Measurements from ENCODE around the gene DLG2.
"Not testable (repeated sequence)": the region's sequence is repeated elsewhere in the genome, so short reads cannot be mapped to it uniquely, and the experiment has no call there.

Gene DLG2

DNA sequence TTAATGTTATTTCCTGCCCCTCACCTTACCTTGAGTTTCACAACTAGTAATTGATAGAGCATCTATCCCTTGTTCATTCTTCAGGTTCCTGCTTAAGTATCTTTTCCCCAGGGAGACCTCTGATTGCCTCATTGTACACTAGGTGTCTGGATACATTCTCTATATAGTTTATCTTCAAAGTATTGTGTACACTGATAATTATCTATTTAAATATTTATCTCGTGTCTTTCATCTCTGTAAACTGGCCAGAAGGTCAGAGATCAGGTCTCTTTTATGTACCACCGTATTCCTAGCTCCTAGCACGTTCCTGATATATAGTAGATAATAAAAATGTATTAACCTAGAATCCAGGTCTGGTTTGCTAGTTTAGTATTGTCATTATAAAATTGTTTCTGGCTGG is 7.6 kb upstream of the DLG2 start:
- DNase-seq: no peak

DNA sequence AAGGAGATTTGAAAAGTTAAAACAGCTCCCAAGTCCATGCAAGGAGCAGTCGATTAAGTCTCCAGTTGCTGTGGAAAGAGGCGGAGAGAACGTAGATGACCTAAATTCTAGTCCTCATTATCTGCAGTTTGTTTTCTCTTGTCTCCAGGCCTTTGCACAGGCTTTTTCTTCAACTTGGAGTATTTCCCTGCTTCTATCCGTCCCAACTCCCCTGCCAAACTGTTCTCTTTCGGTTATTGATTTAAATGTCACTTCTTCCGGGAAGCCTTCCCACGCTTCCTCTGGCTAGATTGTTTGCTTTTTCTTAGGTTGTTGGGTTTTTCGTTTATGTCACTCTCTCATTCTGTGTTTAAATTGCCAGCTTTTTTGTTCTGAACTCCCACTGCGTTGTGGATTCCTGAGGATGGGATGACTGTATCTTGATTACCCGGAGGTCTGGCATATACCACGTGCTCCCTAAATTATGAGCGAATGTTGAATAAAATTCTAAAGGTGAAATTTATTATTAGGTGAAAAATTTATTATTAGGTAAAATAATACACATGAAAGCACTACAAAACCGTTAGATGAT is 1.7 kb upstream of the DLG2 start:
- DNase-seq: peak; percentile 32

DNA sequence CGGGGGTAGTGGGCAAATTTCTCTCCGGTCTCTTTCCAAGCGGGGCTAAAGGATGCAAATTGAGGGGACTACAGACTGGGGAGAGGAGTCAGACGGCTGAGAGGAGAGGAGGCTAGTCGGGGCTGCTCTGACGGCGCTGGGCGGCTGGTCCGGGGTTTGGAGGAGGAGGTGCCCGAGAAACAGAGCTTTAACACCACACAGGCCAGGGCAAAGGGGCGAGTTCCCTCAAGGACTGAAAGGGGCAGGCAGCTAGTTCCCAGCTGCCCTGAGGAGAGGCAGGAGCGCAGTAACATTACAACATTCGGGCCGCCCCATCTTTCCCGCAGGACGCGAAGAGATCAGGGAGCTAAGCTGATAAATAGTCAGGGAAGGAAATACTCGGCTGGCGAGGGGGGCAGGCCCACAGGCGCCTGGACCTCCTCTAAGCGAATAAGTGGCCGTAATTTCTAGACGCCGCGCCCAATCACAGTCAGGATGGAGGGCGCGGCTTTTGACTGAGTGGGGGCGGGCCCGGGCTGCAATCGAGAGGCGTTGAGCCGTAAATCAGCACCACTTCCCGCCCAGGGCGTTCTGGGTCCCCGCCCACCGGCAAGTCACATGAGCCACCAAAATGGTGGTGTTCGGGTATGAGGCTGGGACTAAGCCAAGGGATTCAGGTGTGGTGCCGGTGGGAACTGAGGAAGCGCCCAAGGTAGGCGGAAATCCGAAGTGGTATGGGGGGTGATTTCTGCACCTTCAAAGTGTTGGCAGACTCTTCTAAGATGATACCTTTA is 1.0 kb upstream of the DLG2 start, which contains the start of gene TMEM126B:
Gene TMEM126B (plus strand): TSS at position 596 of the 773 bp plus-strand sequence. CDS start 15 bp downstream, at position 611.
- DNase-seq: peak; percentile 97

DNA sequence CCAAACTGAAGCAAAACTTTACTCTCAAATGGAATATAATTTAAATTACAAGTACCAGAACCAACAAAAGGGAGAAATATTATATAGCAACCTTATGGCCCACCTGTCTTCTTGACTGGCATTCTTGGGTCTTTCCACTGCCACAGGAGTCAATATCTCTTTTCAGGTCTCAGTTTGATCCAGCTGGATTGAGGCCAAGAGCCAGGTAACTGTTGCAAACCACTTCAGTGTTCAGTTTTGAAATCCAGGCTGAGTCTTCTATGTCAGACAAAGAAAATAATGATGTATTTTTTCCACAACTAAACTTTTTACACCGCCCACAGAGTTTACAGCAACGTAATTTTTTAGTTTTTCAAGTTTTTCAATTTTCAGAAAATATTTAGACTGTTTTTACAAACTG is 648 bp downstream of the DLG2 start:
- DNase-seq: no peak

DNA sequence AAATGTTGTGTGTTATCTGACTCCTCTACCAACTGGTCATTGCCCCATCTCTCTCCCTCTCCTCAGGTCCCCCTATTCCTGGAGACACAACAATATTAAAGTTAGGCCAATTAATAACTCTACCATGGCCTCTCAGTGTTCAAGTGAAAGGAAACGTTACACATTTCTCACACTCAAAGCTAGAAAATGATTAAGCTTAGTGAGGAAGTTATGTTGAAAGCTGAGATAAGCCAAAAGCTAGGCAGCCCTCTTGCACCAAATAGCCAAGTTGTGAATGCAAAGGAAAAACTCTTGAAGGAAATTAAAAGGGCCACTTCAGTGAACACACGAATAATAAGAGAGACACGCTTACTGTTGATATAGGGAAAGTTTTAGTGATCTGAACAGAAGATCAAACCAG is 6.9 kb downstream of the DLG2 start:
- no peak for DNase-seq

DNA sequence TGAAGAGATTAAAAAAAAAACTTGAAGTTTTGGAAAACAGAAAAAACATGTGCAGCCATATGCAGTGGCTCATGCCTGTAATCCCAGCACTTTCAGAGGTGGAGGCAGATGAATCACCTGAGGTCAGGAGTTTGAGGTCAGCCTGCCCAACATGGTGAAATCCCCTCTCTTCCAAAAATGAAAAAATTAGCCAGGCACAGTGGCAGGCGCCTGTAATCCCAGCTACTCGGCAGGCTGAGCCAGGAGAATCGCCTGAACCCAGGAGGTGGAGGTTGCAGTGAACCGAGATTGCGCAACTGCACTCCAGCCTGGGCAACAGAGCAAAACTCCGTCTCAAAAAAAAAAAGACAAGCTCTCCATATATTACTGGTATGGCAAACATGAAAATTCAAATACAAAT is 7.6 kb downstream of the DLG2 start:
- no peak for DNase-seq

DNA sequence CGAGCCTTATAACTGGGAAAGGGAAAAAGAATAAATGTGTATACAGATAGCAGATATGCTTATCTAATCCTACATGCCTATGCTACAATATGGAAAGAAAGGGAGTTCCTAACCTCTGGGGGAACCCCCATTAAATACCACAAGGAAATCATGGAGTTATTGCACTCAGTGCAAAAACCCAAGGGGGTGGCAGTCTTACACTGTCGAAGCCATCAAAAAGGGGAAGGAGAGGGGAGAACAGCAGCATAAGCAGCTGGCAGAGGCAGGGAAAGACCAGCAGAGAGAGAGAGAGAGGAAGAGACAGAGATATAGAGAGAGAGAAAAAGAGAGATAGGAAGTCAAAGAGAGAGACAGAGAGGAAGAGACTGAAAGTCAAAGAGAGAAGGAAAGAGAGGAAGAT is 15.5 kb downstream of the DLG2 start:
- not testable (repeated sequence) for DNase-seq

DNA sequence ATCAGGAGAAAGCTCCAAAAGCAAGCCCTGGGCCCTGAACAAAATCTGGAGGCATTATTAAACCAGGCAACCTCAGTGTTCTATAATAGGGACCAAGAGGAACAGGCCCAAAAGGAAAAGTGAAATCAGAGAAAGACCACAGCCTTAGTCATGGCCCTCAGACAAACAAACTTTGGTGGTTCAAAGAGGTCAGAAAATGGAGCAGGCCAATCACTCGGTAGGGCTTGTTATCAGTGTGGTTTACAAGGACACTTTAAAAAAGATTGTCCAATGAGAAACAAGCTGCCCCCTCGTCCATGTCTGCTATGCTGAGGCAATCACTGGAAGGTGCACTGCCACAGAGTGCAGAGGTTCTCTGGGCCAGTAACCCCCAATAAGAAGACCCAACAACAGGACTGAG is 17.9 kb downstream of the DLG2 start:
- not testable (repeated sequence) for DNase-seq

DNA sequence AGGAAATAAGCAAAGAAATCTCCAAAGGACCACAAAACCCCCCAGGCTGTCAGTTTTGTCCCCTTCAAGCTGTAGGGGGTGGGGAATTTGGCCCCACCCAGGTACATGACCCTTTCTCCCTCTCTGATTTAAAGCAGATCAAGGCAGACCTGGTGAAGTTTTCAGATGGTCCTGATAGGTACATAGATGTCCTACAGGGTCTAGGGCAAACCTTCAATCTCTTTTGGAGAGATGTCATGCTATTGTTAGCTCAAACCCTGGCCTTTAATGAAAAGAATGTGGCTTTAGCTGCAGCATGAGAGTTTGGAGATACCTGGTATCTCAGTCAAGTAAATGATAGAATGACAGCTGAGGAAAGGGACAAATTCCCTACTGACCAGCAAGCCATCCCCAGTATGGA is 18.5 kb downstream of the DLG2 start:
- not testable (repeated sequence) for DNase-seq

DNA sequence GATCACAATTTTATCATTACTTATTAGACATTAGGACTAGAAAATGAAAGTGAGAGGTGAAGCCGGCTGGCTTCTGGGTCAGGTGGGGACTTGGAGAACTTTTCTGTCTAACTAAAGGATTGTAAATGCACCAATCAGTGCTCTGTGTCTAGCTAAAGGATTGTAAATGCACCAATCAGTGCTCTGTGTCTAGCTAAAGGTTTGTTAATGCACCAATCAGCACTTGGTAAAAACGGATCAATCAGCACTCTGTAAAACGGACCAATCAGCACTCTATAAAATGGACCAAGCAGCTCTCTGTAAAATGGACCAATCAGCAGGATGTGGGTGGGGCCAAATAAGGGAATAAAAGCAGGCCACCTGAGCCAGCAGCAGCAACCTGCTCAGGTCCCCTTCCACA is 20.9 kb downstream of the DLG2 start:
- not testable (repeated sequence) for DNase-seq

DNA sequence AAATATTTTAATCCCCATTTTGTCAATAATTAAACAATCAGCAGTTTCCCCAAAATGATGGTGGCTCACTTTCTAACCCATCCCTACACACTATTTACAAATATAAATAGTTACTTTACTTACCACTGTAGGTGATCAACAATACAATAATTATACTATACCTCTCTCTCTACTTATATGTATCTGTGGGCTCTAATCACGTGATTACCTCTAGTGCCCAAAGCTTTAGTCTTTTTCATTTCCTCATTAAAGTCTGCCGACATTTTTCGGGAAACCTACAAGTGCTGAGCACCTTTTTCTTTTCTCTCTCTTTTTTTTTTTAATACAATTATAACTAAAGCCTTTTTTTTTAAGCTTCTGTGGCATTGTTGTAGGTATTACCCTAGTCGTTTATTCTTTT is 23.9 kb downstream of the DLG2 start:
- no peak for DNase-seq

DNA sequence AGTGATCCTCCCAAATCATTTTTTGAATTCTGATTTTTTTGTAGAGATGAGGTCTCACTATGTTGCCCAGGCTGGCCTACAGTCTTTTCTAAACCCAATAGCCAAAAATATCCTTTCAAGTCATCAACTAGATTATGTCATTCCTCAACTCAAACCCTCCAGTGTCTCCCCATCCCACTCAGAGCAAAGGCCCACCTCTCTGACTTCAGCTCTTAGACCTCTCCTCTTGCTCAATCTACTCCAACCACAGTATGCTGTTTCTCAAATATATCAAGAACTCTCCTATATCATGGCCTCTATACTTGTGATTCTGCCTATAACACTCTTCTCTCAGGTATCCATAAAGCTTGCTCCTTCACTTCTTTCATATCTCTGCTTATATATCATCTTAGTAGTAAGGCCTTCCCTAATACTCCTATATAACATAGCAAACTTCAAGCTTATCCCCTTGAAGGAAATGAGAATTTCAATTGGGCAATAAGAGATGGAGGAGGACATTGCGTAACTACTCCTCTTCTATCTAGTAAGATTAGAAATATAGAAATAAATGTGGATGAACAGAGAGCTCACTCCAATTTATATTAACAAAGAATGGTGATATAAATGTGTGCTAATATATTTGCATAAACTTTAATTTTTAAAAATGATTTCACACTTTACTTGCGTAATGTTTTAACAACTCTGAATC is 24.5 kb downstream of the DLG2 start:
- DNase-seq: no peak

DNA sequence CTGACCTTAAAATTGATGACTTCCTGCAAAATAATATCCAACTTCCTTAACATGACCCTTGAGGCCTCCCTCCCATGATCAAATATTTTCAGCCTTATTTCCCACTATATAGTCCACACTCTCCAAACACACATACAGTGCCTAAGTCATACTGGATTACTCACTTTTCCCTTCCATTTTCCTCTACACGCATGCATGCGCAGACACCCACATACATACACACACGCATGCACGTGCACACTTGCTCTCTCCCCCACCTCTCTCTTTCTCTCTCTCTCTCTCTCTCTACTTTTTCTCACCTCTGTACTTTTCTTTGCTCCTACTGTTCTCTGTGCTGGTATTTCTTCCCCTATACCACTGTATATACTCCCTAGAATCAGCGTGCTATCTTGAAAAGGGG is 28.1 kb downstream of the DLG2 start:
- DNase-seq: no peak

DNA sequence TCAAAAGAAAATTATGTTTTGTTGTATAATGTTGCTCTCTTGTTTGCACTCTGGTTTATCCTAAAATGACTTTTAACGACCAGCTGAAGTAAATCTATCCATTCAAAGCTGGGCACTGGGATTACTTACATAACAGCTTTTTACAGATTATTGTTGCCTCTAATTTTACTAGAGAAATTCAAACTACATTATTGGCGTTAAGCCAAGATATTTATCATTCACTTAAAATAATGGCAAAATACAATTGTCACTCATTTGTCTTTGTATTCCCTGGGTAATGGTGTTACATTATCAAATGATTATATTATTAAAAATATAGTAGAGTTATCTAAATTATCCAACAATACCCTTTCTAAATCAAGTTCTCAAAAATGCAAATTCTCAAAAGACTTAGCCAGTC is 30.3 kb downstream of the DLG2 start:
- no peak for DNase-seq

DNA sequence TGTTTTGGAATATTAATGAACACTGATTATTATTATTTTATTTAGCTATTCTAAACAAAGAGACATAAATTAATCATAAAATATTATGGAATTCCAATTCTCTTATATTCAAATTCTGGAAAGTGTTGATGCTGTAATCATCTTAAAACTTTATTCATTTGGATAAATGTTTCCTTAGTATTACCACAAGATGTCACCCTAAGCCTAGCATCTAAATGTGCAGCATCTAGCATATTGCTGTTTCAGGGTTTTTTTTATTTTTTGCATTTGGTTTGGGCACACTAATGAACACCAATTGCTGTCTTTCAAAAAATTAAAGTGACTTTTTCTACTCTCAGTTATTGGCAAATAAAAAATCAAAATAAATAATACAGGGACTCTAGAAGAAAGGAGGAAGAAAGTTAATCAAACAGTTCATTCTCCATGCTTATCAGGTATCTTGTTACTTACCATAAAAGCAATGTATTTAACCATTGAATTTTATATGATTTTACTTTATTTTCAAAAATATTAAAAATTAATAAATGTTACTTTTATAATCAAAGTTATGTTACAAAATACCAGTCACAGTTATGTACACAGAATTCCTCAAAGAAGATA is 31.8 kb downstream of the DLG2 start:
- no peak for DNase-seq

DNA sequence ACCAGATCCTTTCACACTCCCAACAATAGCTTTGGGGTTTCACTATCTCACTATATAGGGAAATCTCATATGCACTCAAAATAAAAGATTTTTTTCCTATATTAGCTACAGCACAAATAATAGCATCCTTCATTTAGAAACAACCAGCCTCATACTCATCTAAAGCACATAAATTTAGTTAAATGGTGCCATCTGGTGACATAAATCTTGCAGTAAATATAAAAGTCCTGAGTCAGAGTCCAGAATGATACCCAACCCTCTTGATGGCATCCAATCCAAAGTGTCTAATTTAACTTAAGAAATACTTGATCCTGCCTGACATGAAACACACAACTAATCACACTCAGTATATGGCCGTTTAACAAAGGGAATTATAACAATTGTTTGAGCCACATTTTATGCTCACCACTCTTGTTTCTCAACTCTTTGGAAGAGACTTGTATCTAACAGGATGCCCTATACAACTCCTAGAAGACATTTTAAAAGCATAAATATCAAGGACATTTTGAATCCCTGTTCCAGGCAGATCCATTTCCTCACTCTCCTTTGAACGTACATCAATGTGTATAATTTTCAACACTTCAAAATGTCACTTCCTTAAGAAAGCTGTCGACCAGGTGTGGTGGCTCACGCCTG is 36.2 kb downstream of the DLG2 start:
- DNase-seq: no peak

DNA sequence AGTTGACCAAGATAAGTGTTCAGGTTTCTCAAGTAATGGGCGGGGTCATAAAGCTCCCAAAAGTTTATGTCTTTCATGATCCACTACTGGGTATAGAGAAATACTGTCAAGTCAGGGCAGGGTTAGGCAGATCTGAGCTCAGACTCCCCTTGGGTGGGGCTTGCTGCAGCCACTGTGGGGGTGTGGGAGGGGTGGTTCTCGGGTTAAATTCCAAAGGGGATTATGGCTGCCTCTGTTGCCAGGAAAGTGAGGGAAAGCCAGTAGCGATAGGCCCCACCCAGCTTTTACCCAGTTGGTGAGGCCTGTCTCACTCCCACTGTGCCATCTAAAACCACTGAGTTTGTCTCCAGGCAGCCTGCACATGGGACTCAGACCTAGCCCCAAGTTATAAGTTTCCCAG is 37.8 kb downstream of the DLG2 start:
- DNase-seq: no peak

DNA sequence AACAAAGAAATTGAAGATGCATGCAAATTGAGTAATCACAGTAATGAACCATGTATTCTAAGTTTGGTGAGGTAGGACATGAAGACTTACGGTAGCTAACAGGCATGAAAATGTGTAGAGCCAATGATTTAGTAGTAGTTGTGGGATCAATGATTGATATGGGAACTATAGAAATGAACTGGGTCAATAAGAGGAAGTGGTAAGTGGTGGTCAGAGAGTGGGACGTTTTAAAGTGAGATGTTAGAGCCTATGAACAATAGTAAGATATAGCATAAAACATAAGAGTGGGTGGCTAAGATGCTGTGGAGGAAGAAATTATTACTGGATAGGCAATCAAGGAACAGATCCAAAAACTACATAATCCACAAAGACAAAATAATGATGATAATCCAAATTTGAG is 45.0 kb downstream of the DLG2 start:
- DNase-seq: no peak

DNA sequence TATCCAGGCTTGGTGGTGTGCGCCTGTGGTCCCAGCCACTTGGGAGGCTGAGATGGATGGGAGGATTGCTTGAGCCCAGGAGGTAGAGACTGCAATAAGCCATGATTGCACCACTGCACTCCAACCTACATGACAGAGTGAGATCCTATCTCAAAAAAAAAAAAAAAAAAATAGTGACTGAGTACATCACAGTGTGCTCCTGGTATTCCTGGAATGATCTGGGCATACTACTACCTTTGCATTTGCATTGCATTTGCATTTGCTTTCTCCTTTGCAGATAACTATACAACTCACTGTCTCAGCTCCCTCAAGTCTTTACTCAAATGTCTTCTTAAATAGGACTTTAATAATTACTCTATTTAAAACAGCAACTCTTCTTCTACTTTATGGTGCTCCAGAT is 51.8 kb downstream of the DLG2 start:
- DNase-seq: no peak

DNA sequence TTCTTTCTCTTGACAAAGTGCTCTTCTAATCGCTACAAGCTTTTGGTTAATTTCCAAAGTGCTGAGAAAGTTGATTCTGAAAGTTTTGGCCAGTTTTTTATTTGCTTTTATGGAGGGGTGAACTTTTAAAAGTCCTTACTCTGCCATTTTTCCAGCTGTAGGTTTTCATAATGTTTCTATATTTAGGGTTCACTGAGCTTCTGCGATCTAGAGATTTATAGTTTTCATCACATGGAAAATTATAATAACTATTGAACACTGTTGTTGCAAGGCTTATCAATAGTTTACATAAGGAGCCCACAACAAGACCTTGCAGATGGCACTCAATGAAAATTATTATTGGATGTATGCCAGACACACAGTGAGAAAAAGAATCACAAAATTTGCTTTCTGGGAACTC is 55.1 kb downstream of the DLG2 start:
- DNase-seq: no peak

DNA sequence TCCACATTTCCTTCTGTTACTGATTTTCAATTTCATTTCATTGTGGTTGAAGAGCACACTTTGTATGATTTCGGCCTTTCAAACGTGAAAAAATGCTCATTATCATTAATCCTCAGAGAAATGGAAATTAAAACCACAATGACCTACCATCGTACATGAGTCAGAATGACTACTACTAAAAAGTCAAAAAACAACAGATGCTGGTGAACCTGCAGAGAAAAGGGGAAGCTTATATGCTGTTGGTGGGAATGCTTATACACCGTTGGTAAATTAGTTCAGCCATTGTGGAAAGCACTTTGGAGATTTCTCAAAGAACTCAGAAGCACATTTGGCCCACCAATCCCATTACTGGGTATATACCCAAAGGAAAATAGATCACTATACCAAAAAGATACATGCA is 57.6 kb downstream of the DLG2 start:
- no peak for DNase-seq

DNA sequence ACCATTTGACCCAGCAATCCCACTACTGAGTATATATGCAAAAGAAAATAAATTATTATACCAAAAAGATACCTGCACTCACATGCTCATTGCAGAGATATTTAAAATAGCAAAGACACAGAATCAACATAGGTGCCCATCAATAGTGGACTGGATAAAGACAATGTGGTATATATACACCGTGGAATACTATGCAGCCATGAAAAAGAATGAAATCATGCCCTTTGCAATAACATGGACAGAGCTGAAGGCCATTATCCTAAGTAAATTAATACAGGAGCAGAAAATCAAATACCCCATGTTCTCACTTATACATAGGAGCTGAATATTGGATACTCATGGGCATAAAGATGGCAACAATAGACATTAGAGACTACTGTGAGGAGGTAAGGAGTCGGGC is 68.7 kb downstream of the DLG2 start:
- DNase-seq: no peak

DNA sequence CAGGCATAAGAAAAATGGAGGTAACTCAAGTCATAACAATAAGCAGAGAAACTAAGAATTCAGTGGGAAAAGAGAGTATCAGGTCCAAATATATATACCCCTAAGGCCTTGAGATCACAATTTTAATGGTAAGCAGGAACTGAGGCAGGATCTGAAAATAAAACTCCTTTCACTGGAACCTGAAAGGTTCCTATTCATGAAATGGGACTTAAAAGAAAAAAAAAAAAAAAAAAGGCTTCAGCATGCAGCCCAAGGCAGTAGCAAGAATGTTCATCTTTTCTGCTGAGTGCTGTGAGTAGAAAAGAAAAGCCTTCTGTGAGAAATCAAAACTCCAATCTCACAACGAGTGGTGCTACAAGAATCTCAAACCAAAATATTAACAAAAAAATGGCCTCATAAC is 75.3 kb downstream of the DLG2 start:
- no peak for DNase-seq
